RWPE2 (cell line): ENCODE measurements around the gene DNMT3B.

Experiments used
- ATAC-seq: fragments of 200-7000 bp; cut with Tn5 transposase; 3 replicates; pipeline ENCODE4 v1.9.1; 2021; ENCODE audit warnings: low read depth
- DNase-seq: peaks from one replicate; pipeline ENCODE4 v3.0.0-alpha.2; 2020; ENCODE audit warnings: low spot score
- H3K27ac ChIP-seq: fragments of 450-650 bp; 2 replicates; pipeline ENCODE4 v1.5.1; 2017; ENCODE audit warnings: mild to moderate bottlenecking; ENCODE audit not compliant: poor library complexity, severe bottlenecking
- H3K27me3 ChIP-seq: fragments of 250-450 bp; sonication (Bioruptor Pico); 2 replicates; pipeline ENCODE4 v1.5.1; 2021; ENCODE audit warnings: mild to moderate bottlenecking, moderate library complexity; ENCODE audit not compliant: insufficient read depth, poor library complexity, severe bottlenecking
- H3K36me3 ChIP-seq: fragments of 250-450 bp; sonication (Bioruptor Pico); 2 replicates; pipeline ENCODE4 v1.5.1; 2020; ENCODE audit warnings: low read depth, mild to moderate bottlenecking, moderate library complexity
- H3K4me1 ChIP-seq: fragments of 250-450 bp; sonication (Bioruptor Pico); 2 replicates; pipeline ENCODE4 v1.5.1; 2021; ENCODE audit warnings: mild to moderate bottlenecking, moderate library complexity; ENCODE audit not compliant: insufficient read depth, poor library complexity, severe bottlenecking
- H3K4me3 ChIP-seq: fragments of 250-450 bp; sonication (Bioruptor Pico); 2 replicates; pipeline ENCODE4 v1.5.1; 2021; ENCODE audit warnings: mild to moderate bottlenecking, moderate library complexity; ENCODE audit not compliant: severe bottlenecking
- H3K9me3 ChIP-seq: fragments of 250-450 bp; sonication (Bioruptor Pico); 2 replicates; pipeline ENCODE4 v1.5.1; 2021; ENCODE audit warnings: mild to moderate bottlenecking, moderate library complexity; ENCODE audit not compliant: severe bottlenecking
- CTCF ChIP-seq: fragments of 450-650 bp; IDR thresholded peaks from one replicate; pipeline ENCODE4 v1.5.1; 2017; ENCODE audit warnings: mild to moderate bottlenecking, moderate library complexity; ENCODE audit not compliant: poor library complexity, severe bottlenecking

Gene DNMT3B

GRCh38 chr20:32831982-32832381 is 69.8 kb downstream of the DNMT3B start:
- ATAC-seq, result no peak

GRCh38 chr20:32832664-32833063 is 70.5 kb downstream of the DNMT3B start:
- no peaks in the 10 kb centered on the region for H3K27me3 ChIP-seq
- H3K9me3 ChIP-seq, result no peaks in the 10 kb centered on the region
- no peaks in the 10 kb centered on the region for H3K4me1 ChIP-seq
- no peak overlapping the region for H3K4me3 ChIP-seq
- H3K36me3 ChIP-seq, result peaks cover 96% of the 10 kb centered on the region
- DNase-seq (no peak), ATAC-seq (no peak)
- H3K27ac ChIP-seq, result no peak overlapping the region
- TF ChIP-seq CTCF, result no peak

More at GRCh38 chr20:32831982-32832381, 69.8 kb downstream of the DNMT3B start:
- H3K4me1 ChIP-seq, result no peaks in the 10 kb centered on the region
- no peak overlapping the region for H3K4me3 ChIP-seq
- DNase-seq, result no peak
- H3K27me3 ChIP-seq, result no peaks in the 10 kb centered on the region
- H3K27ac ChIP-seq, result no peak overlapping the region
- peaks cover 96% of the 10 kb centered on the region for H3K36me3 ChIP-seq
- TF ChIP-seq CTCF, result no peak
- H3K9me3 ChIP-seq, result no peaks in the 10 kb centered on the region

GRCh38 chr20:32834972-32835371 is 72.8 kb downstream of the DNMT3B start:
- Histone ChIP-seq H3K9me3 (no peaks in the 10 kb centered on the region), H3K27me3 (no peaks in the 10 kb centered on the region), H3K27ac (no peak overlapping the region), H3K36me3 (peaks cover 96% of the 10 kb centered on the region), H3K4me1 (no peaks in the 10 kb centered on the region), H3K4me3 (no peak overlapping the region)
- DNase-seq, result no peak
- no peak for TF ChIP-seq CTCF
- no peak for ATAC-seq

- H3K9me3 ChIP-seq, result no peaks in the 10 kb centered on the region
- ATAC-seq (no peak), DNase-seq (no peak)
- H3K27me3 ChIP-seq, result no peaks in the 10 kb centered on the region
- no peaks in the 10 kb centered on the region for H3K4me1 ChIP-seq
- H3K27ac ChIP-seq, result no peak overlapping the region
- no peak for TF ChIP-seq CTCF
- H3K36me3 ChIP-seq, result peaks cover 96% of the 10 kb centered on the region
- H3K4me3 ChIP-seq, result no peak overlapping the region
Observed at GRCh38 chr20:32837157-32837556, 75.0 kb downstream of the DNMT3B start.

GRCh38 chr20:32839227-32839981 is 77.2 kb downstream of the DNMT3B start:
- no peaks in the 10 kb centered on the region for H3K4me1 ChIP-seq
- H3K9me3 ChIP-seq, result no peaks in the 10 kb centered on the region
- peaks cover 98% of the 10 kb centered on the region for H3K36me3 ChIP-seq
- H3K4me3 ChIP-seq, result no peak overlapping the region
- DNase-seq (no peak), ATAC-seq (no peak)
- H3K27ac ChIP-seq, result no peak overlapping the region
- no peak for TF ChIP-seq CTCF
- no peaks in the 10 kb centered on the region for H3K27me3 ChIP-seq
